Measurements from ENCODE around the gene C5orf63.

- TF ChIP-seq, protein P1, sequence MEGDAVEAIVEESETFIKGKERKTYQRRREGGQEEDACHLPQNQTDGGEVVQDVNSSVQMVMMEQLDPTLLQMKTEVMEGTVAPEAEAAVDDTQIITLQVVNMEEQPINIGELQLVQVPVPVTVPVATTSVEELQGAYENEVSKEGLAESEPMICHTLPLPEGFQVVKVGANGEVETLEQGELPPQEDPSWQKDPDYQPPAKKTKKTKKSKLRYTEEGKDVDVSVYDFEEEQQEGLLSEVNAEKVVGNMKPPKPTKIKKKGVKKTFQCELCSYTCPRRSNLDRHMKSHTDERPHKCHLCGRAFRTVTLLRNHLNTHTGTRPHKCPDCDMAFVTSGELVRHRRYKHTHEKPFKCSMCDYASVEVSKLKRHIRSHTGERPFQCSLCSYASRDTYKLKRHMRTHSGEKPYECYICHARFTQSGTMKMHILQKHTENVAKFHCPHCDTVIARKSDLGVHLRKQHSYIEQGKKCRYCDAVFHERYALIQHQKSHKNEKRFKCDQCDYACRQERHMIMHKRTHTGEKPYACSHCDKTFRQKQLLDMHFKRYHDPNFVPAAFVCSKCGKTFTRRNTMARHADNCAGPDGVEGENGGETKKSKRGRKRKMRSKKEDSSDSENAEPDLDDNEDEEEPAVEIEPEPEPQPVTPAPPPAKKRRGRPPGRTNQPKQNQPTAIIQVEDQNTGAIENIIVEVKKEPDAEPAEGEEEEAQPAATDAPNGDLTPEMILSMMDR (IDR thresholded peaks at IDR 0.05; ENCODE audit: low read depth, low read length, poor library complexity, severe bottlenecking) = no peak
- no peak for TF ChIP-seq EZH2phosphoT487 (IDR thresholded peaks at IDR 0.05; ENCODE audit: borderline replicate concordance, low read length)
Measured at GRCh38 chr5:127085371-127085770, 12.1 kb upstream of the C5orf63 start.
